ENCODE results near the gene CEP112. TPM values are rescaled to one million over a fixed set of nuclear protein-coding genes. Genes with fewer than 3 reads are reported as not detected.

The CEP112 gene
- total and polyA plus RNA-seq, 8 donors: 8.4 to 11.4 (median 9.8) TPM

- DNase-seq (no peak), ATAC-seq (no peak), FAIRE-seq (no peak)
- intact Hi-C loops (cut with DNase I): no loop called here
- Histone ChIP-seq H3K36me3 (no peaks in the 10 kb centered on the region), H3K27ac (no peak overlapping the region), H3K27me3 (no peaks in the 10 kb centered on the region), H3K4me3 (no peak overlapping the region), H3K4me1 (peaks cover 3 to 16% (median 10%) of the 10 kb centered on the region in 3 donors), H3K9me3 (no peaks in the 10 kb centered on the region)
- WGBS, 2 donors: 56% methylated on average over 3 of the region's 3 CpGs
- no peak for TF ChIP-seq CTCF (IDR thresholded peaks at IDR 0.05)
Measured at GRCh38 chr17:66234611-66235010, 42.7 kb upstream of the CEP112 start.

- peaks cover 7 to 24% (median 18%) of the 10 kb centered on the region in 3 donors for H3K4me1 ChIP-seq
- no peak overlapping the region for H3K27ac ChIP-seq
- H3K36me3 ChIP-seq: no peaks in the 10 kb centered on the region
- TF ChIP-seq CTCF (IDR thresholded peaks at IDR 0.05): no peak
- no peaks in the 10 kb centered on the region for H3K9me3 ChIP-seq
- WGBS, 2 donors: 75% methylated on average over 8 of the region's 8 CpGs
- intact Hi-C loops (cut with DNase I): no loop called here
- DNase-seq: no peak
- H3K4me3 ChIP-seq: no peak overlapping the region
- ATAC-seq: peak in 1 of 4 donors; percentile 42
- no peaks in the 10 kb centered on the region for H3K27me3 ChIP-seq
- FAIRE-seq: no peak
Measured at GRCh38 chr17:66233023-66233753, 41.3 kb upstream of the CEP112 start.

GRCh38 chr17:66230922-66231591, 39.1 kb upstream of the CEP112 start:
- ATAC-seq: no peak
- intact Hi-C loops (cut with DNase I): no loop called here

GRCh38 chr17:66229783-66230538, 38.0 kb upstream of the CEP112 start:
- peaks cover 4 to 24% (median 18%) of the 10 kb centered on the region in 3 donors for H3K4me1 ChIP-seq
- FAIRE-seq (no peak), ATAC-seq (peak in 2 of 4 donors; percentile 12 to 23), DNase-seq (no peak)
- 53 to 57% methylated on average over 4 of the region's 4 CpGs for WGBS, 2 donors
- H3K4me3 ChIP-seq: no peak overlapping the region
- H3K9me3 ChIP-seq: no peaks in the 10 kb centered on the region
- no peak for TF ChIP-seq CTCF (IDR thresholded peaks at IDR 0.05)
- intact Hi-C loops (cut with DNase I): no loop called here
- H3K36me3 ChIP-seq: no peaks in the 10 kb centered on the region
- no peaks in the 10 kb centered on the region for H3K27me3 ChIP-seq
- peak overlapping the region in 2 of 4 donors; percentile 25 to 57 for H3K27ac ChIP-seq

More at GRCh38 chr17:66230922-66231591, 39.1 kb upstream of the CEP112 start:
- Histone ChIP-seq H3K27ac (no peak overlapping the region), H3K4me1 (peaks cover 7 to 24% (median 18%) of the 10 kb centered on the region in 3 donors), H3K9me3 (no peaks in the 10 kb centered on the region), H3K4me3 (no peak overlapping the region), H3K27me3 (no peaks in the 10 kb centered on the region), H3K36me3 (no peaks in the 10 kb centered on the region)
- TF ChIP-seq CTCF (IDR thresholded peaks at IDR 0.05): no peak
- DNase-seq: no peak
- no peak for FAIRE-seq
- WGBS, 2 donors: 87 to 98% methylated on average over 4 of the region's 4 CpGs
